ENCODE measurements around the gene EDNRA.

EDNRA gene

DNA sequence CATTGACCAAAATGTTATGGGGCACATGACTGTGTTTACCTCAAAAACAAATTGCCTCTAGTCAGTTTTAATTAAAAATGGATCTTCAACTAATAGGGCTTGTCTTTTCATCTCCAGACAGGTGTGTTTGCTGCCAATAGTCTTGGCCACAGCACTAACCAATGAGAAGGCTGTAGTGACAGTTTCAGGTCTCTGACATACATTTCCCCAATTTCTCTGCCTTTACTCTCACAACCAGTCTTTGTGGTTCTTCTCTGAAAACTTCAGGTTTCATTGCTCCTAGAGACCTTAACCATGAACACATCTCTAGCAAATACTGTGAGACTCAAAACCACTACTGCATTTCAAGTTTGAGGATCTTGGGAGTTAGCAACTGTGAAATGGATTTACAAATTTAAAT is 3.5 kb upstream of the EDNRA start:
- Histone ChIP-seq H3K9me3 (replicated peaks in 1 of 11) (peaks cover 23 to 36% (median 27%) of the 10 kb centered on the region in 11 experiments), H3K4me2 (no peak overlapping the region), H3K4me1 (peaks cover 0 to 12% (median 11%) of the 10 kb centered on the region in 10 experiments; a peak in 12 of 20 replicates), H3K9ac (no peak overlapping the region), H3K4me3 (no peak overlapping the region), H3K36me3 (no peaks in the 10 kb centered on the region; a peak in 2 of 22 replicates), H4K20me1 (no peaks in the 10 kb centered on the region), H3K27me3 (peaks cover 0 to 1% (median 0%) of the 10 kb centered on the region in 11 experiments; a peak in 1 of 22 replicates), H3K27ac (no peak overlapping the region)
- TF ChIP-seq Cebpa-rat (IDR thresholded peaks at IDR 0.05), result no peak

GRCh38 chr4:147479376-147479775 is 1.5 kb upstream of the EDNRA start:
- TF ChIP-seq Cebpa-rat (IDR thresholded peaks at IDR 0.05), result no peak
- Histone ChIP-seq H3K27ac (no peak overlapping the region), H4K20me1 (no peaks in the 10 kb centered on the region), H3K4me2 (peak overlapping the region in 7 of 11 experiments; percentile 1 to 26 (median 7); a peak in 4 of 22 replicates), H3K36me3 (no peaks in the 10 kb centered on the region; a peak in 2 of 22 replicates), H3K27me3 (peaks cover 0 to 2% (median 0%) of the 10 kb centered on the region in 11 experiments; a peak in 1 of 22 replicates), H3K9me3 (replicated peaks in 1 of 11) (peaks cover 23 to 35% (median 27%) of the 10 kb centered on the region in 11 experiments), H3K4me1 (peaks cover 0 to 12% (median 11%) of the 10 kb centered on the region in 10 experiments; a peak in 12 of 20 replicates), H3K9ac (no peak overlapping the region), H3K4me3 (no peak overlapping the region)

GRCh38 chr4:147479786-147480185 is 1.1 kb upstream of the EDNRA start:
- Histone ChIP-seq H3K36me3 (no peaks in the 10 kb centered on the region; a peak in 2 of 22 replicates), H3K9ac (no peak overlapping the region), H3K4me1 (peaks cover 0 to 12% (median 11%) of the 10 kb centered on the region in 10 experiments; a peak in 12 of 20 replicates), H3K9me3 (replicated peaks in 1 of 11) (peaks cover 23 to 35% (median 27%) of the 10 kb centered on the region in 11 experiments), H3K27ac (no peak overlapping the region), H3K4me3 (no peak overlapping the region), H3K27me3 (peaks cover 0 to 2% (median 0%) of the 10 kb centered on the region in 11 experiments; a peak in 1 of 22 replicates), H4K20me1 (no peaks in the 10 kb centered on the region), H3K4me2 (peak overlapping the region in 8 of 11 experiments; percentile 1 to 26 (median 6); a peak in 7 of 22 replicates)
- no peak for TF ChIP-seq Cebpa-rat (IDR thresholded peaks at IDR 0.05)

GRCh38 chr4:147480502-147480890 is 401 bp upstream of the EDNRA start:
- Histone ChIP-seq H3K27ac (no peak overlapping the region), H3K27me3 (peaks cover 0 to 2% (median 0%) of the 10 kb centered on the region in 11 experiments; a peak in 1 of 22 replicates), H3K9ac (no peak overlapping the region), H3K4me1 (peaks cover 0 to 12% (median 11%) of the 10 kb centered on the region in 10 experiments; a peak in 12 of 20 replicates), H4K20me1 (no peaks in the 10 kb centered on the region), H3K36me3 (no peaks in the 10 kb centered on the region; a peak in 2 of 22 replicates), H3K4me2 (peak overlapping the region in 1 of 11 experiments; percentile 1; a peak in 1 of 22 replicates), H3K9me3 (replicated peaks in 1 of 11) (peaks cover 23 to 35% (median 27%) of the 10 kb centered on the region in 11 experiments), H3K4me3 (peak overlapping the region in 1 of 10 experiments; percentile 1; a peak in 2 of 20 replicates)
- TF ChIP-seq Cebpa-rat (IDR thresholded peaks at IDR 0.05), result no peak

- H3K4me2 ChIP-seq, result no peak overlapping the region
- H4K20me1 ChIP-seq, result no peaks in the 10 kb centered on the region
- H3K4me3 ChIP-seq, result no peak overlapping the region
- no peak overlapping the region for H3K9ac ChIP-seq
- H3K36me3 ChIP-seq, result no peaks in the 10 kb centered on the region; a peak in 2 of 22 replicates
- peaks cover 0 to 2% (median 0%) of the 10 kb centered on the region in 11 experiments; a peak in 1 of 22 replicates for H3K27me3 ChIP-seq
- peaks cover 0 to 12% (median 11%) of the 10 kb centered on the region in 10 experiments; a peak in 12 of 20 replicates for H3K4me1 ChIP-seq
- no peak overlapping the region for H3K27ac ChIP-seq
- no peak for TF ChIP-seq Cebpa-rat (IDR thresholded peaks at IDR 0.05)
- H3K9me3 ChIP-seq (replicated peaks in 1 of 11), result peaks cover 23 to 35% (median 27%) of the 10 kb centered on the region in 11 experiments
Measured at GRCh38 chr4:147481577-147482109, 746 bp downstream of the EDNRA start.

GRCh38 chr4:147482281-147482680 is 1.4 kb downstream of the EDNRA start:
- H4K20me1 ChIP-seq, result no peaks in the 10 kb centered on the region
- H3K27me3 ChIP-seq, result peaks cover 0 to 2% (median 0%) of the 10 kb centered on the region in 11 experiments; a peak in 1 of 22 replicates
- TF ChIP-seq Cebpa-rat (IDR thresholded peaks at IDR 0.05), result no peak
- no peak overlapping the region for H3K4me3 ChIP-seq
- no peak overlapping the region for H3K9ac ChIP-seq
- peaks cover 0 to 12% (median 11%) of the 10 kb centered on the region in 10 experiments; a peak in 12 of 20 replicates for H3K4me1 ChIP-seq
- H3K9me3 ChIP-seq (replicated peaks in 1 of 11), result peaks cover 23 to 35% (median 27%) of the 10 kb centered on the region in 11 experiments
- H3K27ac ChIP-seq, result no peak overlapping the region
- H3K36me3 ChIP-seq, result no peaks in the 10 kb centered on the region; a peak in 2 of 22 replicates
- no peak overlapping the region for H3K4me2 ChIP-seq

DNA sequence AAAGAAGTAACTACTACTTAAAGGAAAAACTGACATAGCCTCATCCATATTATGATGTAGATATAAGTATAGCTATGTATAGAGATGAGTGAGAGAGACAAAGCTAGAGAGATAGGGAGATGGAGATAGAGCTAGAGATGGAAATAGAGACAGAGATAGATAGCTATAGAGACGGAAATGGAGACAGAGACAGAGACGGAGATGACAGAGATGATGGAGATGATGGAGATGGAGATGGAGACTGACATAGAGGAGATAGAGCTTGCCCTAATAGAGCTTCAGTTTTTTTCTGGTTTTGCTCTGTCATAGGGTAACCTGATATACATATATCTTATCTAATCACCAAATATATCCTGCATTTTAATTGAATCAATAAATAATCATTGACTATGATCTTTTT is 4.3 kb downstream of the EDNRA start:
- H3K4me3 ChIP-seq, result no peak overlapping the region
- peaks cover 15 to 21% (median 18%) of the 10 kb centered on the region in 11 experiments for H3K9me3 ChIP-seq (replicated peaks in 1 of 11)
- no peak overlapping the region for H3K27ac ChIP-seq
- no peak overlapping the region for H3K9ac ChIP-seq
- no peaks in the 10 kb centered on the region for H4K20me1 ChIP-seq
- no peak overlapping the region for H3K4me2 ChIP-seq
- H3K36me3 ChIP-seq, result no peaks in the 10 kb centered on the region; a peak in 2 of 22 replicates
- no peak for TF ChIP-seq Cebpa-rat (IDR thresholded peaks at IDR 0.05)
- H3K27me3 ChIP-seq, result peaks cover 0 to 2% (median 0%) of the 10 kb centered on the region in 11 experiments; a peak in 1 of 22 replicates
- H3K4me1 ChIP-seq, result peaks cover 0 to 3% (median under 1%) of the 10 kb centered on the region in 10 experiments; a peak in 9 of 20 replicates

DNA sequence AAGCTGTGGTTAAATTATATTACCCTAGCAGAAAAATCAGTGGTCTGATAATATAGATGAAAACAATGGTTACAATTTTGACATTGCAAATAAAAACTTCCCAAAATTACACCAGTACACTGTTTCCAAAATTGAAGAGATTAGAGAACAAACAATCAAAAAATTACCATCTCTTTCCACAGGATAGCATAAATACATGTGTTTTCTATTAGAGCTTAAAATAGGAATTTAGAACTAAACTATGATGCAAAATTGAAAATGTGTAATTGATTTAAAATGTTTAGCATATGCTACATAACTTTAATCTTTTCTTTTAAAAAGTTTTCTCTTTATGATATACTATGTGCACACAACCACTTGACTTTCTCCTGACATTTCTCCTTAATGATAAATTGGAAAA is 6.7 kb downstream of the EDNRA start:
- Histone ChIP-seq H3K27me3 (no peaks in the 10 kb centered on the region), H3K27ac (no peak overlapping the region), H3K4me2 (no peak overlapping the region), H3K9ac (no peak overlapping the region), H3K9me3 (replicated peaks in 1 of 11) (no peaks in the 10 kb centered on the region), H3K4me3 (no peak overlapping the region), H4K20me1 (no peaks in the 10 kb centered on the region), H3K36me3 (no peaks in the 10 kb centered on the region), H3K4me1 (0 out of 20 replicates have a peak, but pooled peaks cover 0 to under 1% (median 0%) of the 10 kb centered on the region in 10 experiments)
- no peak for TF ChIP-seq Cebpa-rat (IDR thresholded peaks at IDR 0.05)

DNA sequence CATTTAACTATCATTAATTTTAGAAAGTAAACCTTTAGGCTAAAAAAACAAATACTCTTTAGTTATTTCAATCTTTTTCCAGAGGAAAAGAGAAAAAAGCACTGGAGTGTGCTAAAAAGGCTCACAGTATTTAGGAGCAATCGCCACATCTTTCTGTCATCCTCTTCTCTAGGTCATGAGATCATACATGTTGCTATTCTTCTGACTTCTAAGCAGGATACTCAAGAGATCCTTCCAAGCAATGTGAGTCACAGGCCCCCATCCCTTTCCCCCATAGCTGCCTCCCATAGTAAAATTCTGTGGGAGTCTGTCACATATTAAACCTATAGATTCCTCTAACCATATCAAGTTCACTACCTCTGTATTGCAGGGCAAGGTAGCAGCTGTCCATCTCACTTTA is 7.7 kb downstream of the EDNRA start:
- Histone ChIP-seq H3K9ac (no peak overlapping the region), H3K4me2 (no peak overlapping the region), H4K20me1 (no peaks in the 10 kb centered on the region), H3K9me3 (replicated peaks in 1 of 11) (no peaks in the 10 kb centered on the region), H3K4me1 (0 out of 20 replicates have a peak, but pooled peaks cover 0 to 3% (median 0%) of the 10 kb centered on the region in 10 experiments), H3K4me3 (no peak overlapping the region), H3K27ac (no peak overlapping the region), H3K36me3 (no peaks in the 10 kb centered on the region), H3K27me3 (no peaks in the 10 kb centered on the region)
- no peak for TF ChIP-seq Cebpa-rat (IDR thresholded peaks at IDR 0.05)
